OCI-LY3 (cell line): ENCODE data around the gene AMPD2.

Experiments
- H2AFZ ChIP-seq: fragments of 200-600, 300-600 bp; shearing (Covaris generic); 2 replicates; pipeline ENCODE4 v1.6.0; 2014; ENCODE audit warnings: antibody characterized with exemption, low read depth, low read length
- H3K27ac ChIP-seq: fragments of 200-600, 300-600 bp; sonication (generic); 2 replicates; pipeline ENCODE4 v1.5.1; 2014; ENCODE audit warnings: mild to moderate bottlenecking, low read length, moderate library complexity, mixed read lengths
- H3K27me3 ChIP-seq: fragments of 200-600, 300-600 bp; sonication (generic); 2 replicates; pipeline ENCODE4 v1.6.1; 2014; ENCODE audit warnings: low read depth, low read length, mixed read lengths
- H3K36me3 ChIP-seq: fragments of 200-600, 300-600 bp; sonication (generic); replicated peaks from 2 replicates; pipeline ENCODE3; 2014; ENCODE audit warnings: low read depth, low read length, mixed read lengths
- H3K4me1 ChIP-seq: fragments of 300-600, 200-600 bp; sonication (generic); 2 replicates; pipeline ENCODE4 v1.6.1; 2014; ENCODE audit warnings: low read length, mixed read lengths
- H3K4me2 ChIP-seq: fragments of 200-600, 300-600 bp; sonication (generic); 2 replicates; pipeline ENCODE4 v1.6.1; 2014; ENCODE audit warnings: low read length, mixed read lengths
- H3K4me3 ChIP-seq: fragments of 300-600, 200-600 bp; sonication (generic); 2 replicates; pipeline ENCODE4 v1.5.1; 2014; ENCODE audit warnings: antibody characterized with exemption, mild to moderate bottlenecking, low read length, moderate library complexity
- H3K79me2 ChIP-seq: fragments of 300-600, 200-600 bp; shearing (Covaris generic); 2 replicates; pipeline ENCODE4 v1.6.1; 2014; ENCODE audit warnings: mild to moderate bottlenecking, low read length, mixed read lengths
- H3K9ac ChIP-seq: fragments of 300-600, 200-600 bp; shearing (Covaris generic); 2 replicates; pipeline ENCODE4 v1.6.0; 2014; ENCODE audit warnings: mild to moderate bottlenecking, low read length, moderate library complexity
- H3K9me3 ChIP-seq: fragments of 200-600, 300-600 bp; shearing (Covaris generic); 2 replicates; pipeline ENCODE4 v1.6.1; 2014; ENCODE audit warnings: low read length, mixed read lengths; ENCODE audit not compliant: insufficient read depth
- H4K20me1 ChIP-seq: fragments of 200-600, 300-600 bp; sonication (generic); 2 replicates; pipeline ENCODE4 v1.6.1; 2016; ENCODE audit warnings: low read length, mixed read lengths; ENCODE audit not compliant: insufficient read depth
- EZH2phosphoT487 ChIP-seq: fragments of 200-600 bp; shearing (Covaris generic); IDR thresholded peaks from 2 replicates; pipeline ENCODE4 v1.6.1; 2018; ENCODE audit warnings: antibody characterized with exemption, mixed run types, low read depth
- TF ChIP-seq, protein P1 (sequence below): fragments of 200-600, 300-600 bp; sonication (generic); IDR thresholded peaks from 2 replicates; pipeline ENCODE4 v1.5.1; 2014; ENCODE audit warnings: antibody characterized with exemption, low read length, low read depth

AMPD2 gene

DNA sequence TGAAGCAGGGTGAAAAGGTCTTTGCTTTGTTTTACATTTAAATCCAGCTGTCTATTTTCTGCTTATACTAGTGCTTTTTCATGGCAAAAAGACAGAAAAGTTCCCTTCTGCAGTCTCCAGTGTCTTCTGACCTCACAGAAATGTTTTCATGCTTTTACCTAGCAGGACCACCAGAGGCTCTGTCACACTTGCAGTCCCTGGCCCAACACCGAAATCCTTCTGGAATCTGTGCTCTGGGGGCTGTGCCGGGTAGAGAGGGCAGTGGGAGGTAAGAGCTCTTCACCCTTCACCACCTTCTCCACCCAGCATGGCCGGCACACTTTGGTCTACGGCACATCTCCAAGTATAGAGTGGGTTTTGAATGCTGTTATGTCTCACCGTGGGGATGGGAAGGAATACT, 21.0 kb upstream of the AMPD2 start:
- H2AFZ ChIP-seq: no peak overlapping the region
- no peaks in the 10 kb centered on the region for H3K79me2 ChIP-seq
- peaks cover 5% of the 10 kb centered on the region for H3K36me3 ChIP-seq
- H3K9me3 ChIP-seq: no peaks in the 10 kb centered on the region
- H4K20me1 ChIP-seq: no peaks in the 10 kb centered on the region
- H3K27me3 ChIP-seq: no peaks in the 10 kb centered on the region
- no peak overlapping the region for H3K9ac ChIP-seq
- no peak overlapping the region for H3K27ac ChIP-seq
- no peak for TF ChIP-seq EZH2phosphoT487
- TF ChIP-seq, protein P1, sequence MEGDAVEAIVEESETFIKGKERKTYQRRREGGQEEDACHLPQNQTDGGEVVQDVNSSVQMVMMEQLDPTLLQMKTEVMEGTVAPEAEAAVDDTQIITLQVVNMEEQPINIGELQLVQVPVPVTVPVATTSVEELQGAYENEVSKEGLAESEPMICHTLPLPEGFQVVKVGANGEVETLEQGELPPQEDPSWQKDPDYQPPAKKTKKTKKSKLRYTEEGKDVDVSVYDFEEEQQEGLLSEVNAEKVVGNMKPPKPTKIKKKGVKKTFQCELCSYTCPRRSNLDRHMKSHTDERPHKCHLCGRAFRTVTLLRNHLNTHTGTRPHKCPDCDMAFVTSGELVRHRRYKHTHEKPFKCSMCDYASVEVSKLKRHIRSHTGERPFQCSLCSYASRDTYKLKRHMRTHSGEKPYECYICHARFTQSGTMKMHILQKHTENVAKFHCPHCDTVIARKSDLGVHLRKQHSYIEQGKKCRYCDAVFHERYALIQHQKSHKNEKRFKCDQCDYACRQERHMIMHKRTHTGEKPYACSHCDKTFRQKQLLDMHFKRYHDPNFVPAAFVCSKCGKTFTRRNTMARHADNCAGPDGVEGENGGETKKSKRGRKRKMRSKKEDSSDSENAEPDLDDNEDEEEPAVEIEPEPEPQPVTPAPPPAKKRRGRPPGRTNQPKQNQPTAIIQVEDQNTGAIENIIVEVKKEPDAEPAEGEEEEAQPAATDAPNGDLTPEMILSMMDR: no peak
- H3K4me2 ChIP-seq: no peak overlapping the region
- no peak overlapping the region for H3K4me3 ChIP-seq
- no peaks in the 10 kb centered on the region for H3K4me1 ChIP-seq

GRCh38 chr1:109603229-109603628, 16.4 kb upstream of the AMPD2 start:
- Histone ChIP-seq H3K36me3 (no peaks in the 10 kb centered on the region), H3K27ac (no peak overlapping the region), H3K4me2 (no peak overlapping the region), H3K4me3 (no peak overlapping the region), H3K4me1 (no peaks in the 10 kb centered on the region), H3K9me3 (no peaks in the 10 kb centered on the region), H3K9ac (no peak overlapping the region), H3K79me2 (no peaks in the 10 kb centered on the region), H4K20me1 (no peaks in the 10 kb centered on the region), H2AFZ (no peak overlapping the region), H3K27me3 (no peaks in the 10 kb centered on the region)
- TF ChIP-seq, protein P1: no peak
- no peak for TF ChIP-seq EZH2phosphoT487

GRCh38 chr1:109605381-109605780, 14.3 kb upstream of the AMPD2 start:
- H4K20me1 ChIP-seq: no peaks in the 10 kb centered on the region
- TF ChIP-seq, protein P1: no peak
- TF ChIP-seq EZH2phosphoT487: no peak

DNA sequence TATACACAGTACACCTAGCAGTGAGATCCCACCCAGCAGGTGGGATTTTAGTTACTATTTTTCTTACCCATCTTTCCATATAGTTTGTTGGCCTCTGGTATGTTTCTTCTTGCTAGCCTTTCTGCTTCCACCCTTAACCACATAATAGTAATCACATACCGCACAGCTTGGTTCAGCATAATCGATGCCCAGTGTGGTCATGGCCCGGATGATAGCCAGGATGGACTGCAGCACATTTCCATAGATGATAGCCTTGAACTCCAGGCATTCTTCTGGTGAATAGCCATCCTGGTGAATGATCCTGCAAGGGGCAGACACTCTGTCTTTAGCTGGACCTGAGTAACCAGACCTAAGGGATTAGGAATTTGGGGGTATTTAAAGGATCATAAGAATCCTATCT, 9.8 kb upstream of the AMPD2 start:
- no peak for TF ChIP-seq EZH2phosphoT487
- TF ChIP-seq, protein P1: no peak
- no peaks in the 10 kb centered on the region for H4K20me1 ChIP-seq
- H2AFZ ChIP-seq: no peak overlapping the region
- no peaks in the 10 kb centered on the region for H3K27me3 ChIP-seq
- no peak overlapping the region for H3K4me2 ChIP-seq
- H3K79me2 ChIP-seq: no peaks in the 10 kb centered on the region
- H3K4me1 ChIP-seq: no peaks in the 10 kb centered on the region
- H3K9ac ChIP-seq: no peak overlapping the region
- no peak overlapping the region for H3K27ac ChIP-seq
- no peaks in the 10 kb centered on the region for H3K36me3 ChIP-seq
- H3K9me3 ChIP-seq: no peaks in the 10 kb centered on the region
- H3K4me3 ChIP-seq: no peak overlapping the region

More at GRCh38 chr1:109605381-109605780, 14.3 kb upstream of the AMPD2 start:
- Histone ChIP-seq H3K9ac (no peak overlapping the region), H3K4me2 (no peak overlapping the region), H3K9me3 (no peaks in the 10 kb centered on the region), H3K4me3 (no peak overlapping the region), H3K4me1 (no peaks in the 10 kb centered on the region), H2AFZ (no peak overlapping the region), H3K36me3 (no peaks in the 10 kb centered on the region), H3K27me3 (no peaks in the 10 kb centered on the region), H3K27ac (no peak overlapping the region), H3K79me2 (no peaks in the 10 kb centered on the region)
